ENCODE results near the gene MIS18BP1.
"Not testable (repeated sequence)": the region's sequence is repeated elsewhere in the genome, so short reads cannot be mapped to it uniquely, and the experiment has no call there.

The MIS18BP1 gene

DNA sequence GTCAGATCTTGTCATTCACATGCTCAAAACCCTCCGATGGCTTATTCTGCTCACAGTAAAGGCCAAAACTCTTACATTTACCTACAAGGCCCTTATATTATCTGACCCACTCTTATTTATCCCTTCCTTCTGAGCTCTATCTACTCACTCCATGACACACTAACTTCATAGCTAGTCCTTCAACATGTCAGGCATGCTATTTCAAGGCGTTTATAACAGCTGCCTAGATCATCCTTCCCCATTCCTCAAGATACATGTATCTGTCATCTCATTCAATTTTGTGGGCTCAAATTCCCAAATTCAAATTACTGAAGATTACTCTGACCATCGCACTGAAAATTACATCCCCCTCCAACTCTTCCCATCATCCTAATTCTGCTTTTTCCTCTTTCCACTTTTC is 6.9 kb downstream of the MIS18BP1 start:
- DNase-seq (ENCODE audit: low read depth, low spot score) = no peak

DNA sequence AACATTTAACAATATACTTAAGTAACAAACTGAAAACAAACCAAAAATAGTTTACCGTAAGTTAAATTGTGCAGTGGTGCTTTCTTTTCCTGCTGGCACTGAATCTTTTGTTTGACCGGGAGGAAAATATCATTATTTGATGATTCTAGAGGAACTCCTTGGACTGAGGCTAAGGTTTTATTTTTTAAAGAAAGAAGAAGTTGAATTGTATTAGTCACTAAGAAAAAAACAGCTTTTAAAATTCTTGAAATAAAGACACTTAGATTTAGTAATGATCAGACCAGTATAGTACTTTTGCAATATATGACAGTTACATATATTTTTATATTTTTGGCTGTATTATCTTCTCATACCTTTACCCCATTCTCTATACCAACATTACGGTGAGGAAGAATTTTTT is 10.3 kb downstream of the MIS18BP1 start:
- DNase-seq (ENCODE audit: low read depth, low spot score) = no peak

DNA sequence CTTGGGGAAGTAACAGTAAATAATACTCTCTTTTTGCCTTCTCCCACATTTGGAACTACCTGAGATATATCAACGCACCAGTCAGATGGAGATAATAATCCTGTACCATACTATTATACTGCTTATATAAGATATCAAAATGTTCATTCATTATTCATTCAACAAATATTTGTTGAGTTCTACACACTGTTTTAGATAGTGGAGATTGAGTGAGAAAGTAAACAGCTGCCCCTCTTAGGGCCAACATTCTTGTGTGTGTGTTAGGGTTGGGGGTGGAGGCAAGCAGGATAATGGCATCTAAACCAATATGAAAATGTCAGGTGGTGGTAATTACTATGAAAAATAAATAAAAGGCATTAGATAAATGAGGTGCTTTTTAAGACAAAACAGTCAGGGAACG is 14.0 kb downstream of the MIS18BP1 start:
- no peak for DNase-seq (ENCODE audit: low read depth, low spot score)

- no peak for DNase-seq (ENCODE audit: low read depth, low spot score)
These were observed 25.4 kb downstream of the MIS18BP1 start for GRCh38 chr14:45227566-45227965.

DNA sequence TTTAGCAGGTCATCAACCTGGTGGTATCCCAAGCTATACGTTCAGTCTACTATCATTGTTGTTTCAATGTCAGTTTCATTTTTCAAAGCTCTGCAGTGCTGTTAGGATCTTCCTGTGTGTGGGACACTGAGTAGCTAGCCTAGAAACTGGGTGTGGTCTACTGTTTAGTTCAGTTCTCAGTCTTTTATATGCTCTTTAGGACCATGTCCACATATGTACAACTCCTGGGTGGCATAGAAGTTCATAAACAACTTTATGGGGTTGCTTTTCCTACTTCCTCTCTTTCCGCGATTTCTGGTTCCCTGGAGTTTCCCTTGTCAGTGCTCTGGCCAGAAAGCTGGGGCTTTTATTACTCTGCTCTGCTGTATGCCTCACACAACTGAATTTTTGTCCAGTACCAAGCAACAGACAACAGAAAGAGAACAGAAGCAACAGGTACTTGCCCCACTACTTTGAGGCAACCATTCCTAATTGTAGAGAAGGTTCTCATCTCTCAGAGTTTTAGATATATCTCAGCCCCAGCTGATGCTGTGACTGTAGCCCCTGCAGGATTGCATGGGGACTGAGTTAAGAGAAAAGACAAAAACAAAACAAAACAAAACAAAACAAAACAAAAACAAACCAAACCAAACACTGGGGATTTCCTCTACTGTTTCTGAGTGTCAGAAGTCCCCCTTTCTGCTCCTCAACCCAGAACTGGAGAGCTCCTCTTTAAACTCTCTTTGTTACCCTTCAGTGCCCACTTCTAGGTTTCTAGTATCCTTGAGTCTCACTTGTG is 30.3 kb downstream of the MIS18BP1 start:
- no peak for DNase-seq (ENCODE audit: low read depth, low spot score)

GRCh38 chr14:45214341-45214740 is 38.7 kb downstream of the MIS18BP1 start:
- not testable (repeated sequence) for DNase-seq (ENCODE audit: low read depth, low spot score)

- not testable (repeated sequence) for DNase-seq (ENCODE audit: low read depth, low spot score)
These were observed 39.3 kb downstream of the MIS18BP1 start for GRCh38 chr14:45213716-45214115.

DNA sequence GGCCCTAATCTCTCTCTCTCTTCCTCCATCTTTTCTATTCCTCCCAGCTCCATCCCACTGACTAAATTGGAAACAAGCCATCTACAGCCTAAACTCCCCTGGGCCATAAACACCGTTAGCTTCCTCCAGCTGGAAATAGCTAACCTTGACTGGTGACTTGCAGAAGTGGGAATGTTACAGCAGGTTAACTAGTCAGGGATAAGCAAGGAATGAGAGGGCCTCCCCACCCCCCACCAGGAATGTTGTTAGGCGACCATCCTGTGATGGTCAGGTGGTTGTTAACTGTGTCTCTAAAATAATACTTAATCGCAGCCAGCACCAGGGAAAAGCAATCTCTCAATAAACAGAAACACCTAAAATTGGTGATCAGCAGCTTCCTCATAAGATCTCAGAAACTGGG is 40.8 kb downstream of the MIS18BP1 start:
- no peak for DNase-seq (ENCODE audit: low read depth, low spot score)

- DNase-seq (ENCODE audit: low read depth, low spot score) = peak; percentile 38
These were observed 41.7 kb downstream of the MIS18BP1 start for GRCh38 chr14:45211295-45211694.

GRCh38 chr14:45210159-45210558 is 42.8 kb downstream of the MIS18BP1 start:
- DNase-seq (ENCODE audit: low read depth, low spot score) = no peak

DNA sequence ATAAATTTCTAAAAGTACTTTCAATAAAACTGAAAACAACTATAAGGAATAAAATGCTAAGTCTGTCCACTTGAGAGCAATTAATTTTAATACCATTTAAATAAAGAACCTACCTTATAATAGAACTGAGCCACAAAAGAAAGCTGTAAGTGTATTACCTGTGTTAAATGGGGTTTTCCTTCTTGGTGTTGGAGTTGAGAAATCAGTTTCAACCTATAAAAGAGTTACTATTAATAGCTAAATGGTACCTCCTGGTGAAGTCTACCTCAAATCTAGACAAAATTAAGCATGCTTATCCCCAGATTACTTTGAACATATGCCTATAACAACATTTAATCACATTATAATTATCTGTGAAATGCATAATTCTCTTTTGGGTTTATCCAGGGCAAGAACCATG is 48.8 kb downstream of the MIS18BP1 start:
- no peak for DNase-seq (ENCODE audit: low read depth, low spot score)

DNA sequence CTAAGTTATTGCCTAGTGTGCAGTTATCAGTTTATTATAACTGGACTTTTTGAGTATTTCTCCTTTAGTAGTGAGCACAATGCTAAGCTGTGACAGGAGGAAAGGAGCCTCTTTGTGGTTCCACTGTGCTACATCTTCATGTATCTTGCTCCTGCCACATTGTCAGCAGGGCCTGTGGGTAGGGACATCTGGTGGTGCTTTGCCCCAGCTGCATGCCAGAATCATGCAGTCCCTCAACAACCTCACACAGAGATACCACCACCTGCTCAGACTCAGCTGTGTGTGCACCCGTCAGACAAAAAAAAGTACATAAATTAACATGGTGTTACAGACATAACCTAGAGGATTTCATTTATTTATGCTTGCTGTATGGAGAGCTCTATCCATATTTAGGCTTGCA is 51.1 kb downstream of the MIS18BP1 start:
- peak; percentile 13 for DNase-seq (ENCODE audit: low read depth, low spot score)

DNA sequence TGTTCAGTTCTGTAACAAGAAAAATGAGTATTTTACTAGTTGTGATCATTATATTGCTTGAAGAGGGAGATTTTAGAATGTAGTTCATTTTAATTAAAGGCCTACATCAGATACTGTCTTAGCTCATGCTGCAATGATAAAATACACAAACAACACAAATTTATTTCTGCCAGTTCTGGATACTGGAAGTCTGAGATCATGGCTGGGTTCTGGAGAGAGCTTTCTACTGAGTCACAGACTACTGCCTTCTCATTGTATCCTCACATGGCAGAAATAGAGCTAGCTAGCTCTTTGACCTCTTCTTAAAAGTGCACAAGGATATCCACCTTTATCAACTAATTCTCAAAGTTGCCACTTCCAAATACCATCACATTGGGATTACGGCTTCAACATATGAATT is 53.8 kb downstream of the MIS18BP1 start:
- DNase-seq (ENCODE audit: low read depth, low spot score) = peak; percentile 76

- DNase-seq (ENCODE audit: low read depth, low spot score) = peak; percentile 91
These were observed 54.5 kb downstream of the MIS18BP1 start for GRCh38 chr14:45198551-45198950.

DNA sequence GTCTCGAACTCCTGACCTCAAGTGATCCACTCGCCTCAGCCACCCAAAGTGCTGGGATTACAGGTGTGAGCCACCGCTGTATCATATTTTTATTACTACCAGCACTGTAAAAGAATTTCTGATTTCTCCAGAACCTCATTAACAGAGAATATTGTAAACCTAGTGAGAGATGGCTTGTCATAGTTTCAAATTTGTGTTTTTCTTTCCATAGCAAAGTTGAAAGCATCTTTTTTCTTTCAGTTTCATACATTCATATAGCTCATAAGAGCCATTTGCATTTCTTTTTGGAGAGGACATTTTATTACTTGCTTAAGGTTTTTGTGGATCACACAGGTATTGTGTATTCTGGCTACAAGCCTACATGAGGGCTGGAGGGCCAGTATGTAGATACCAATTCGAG is 58.0 kb downstream of the MIS18BP1 start:
- DNase-seq (ENCODE audit: low read depth, low spot score) = no peak

DNA sequence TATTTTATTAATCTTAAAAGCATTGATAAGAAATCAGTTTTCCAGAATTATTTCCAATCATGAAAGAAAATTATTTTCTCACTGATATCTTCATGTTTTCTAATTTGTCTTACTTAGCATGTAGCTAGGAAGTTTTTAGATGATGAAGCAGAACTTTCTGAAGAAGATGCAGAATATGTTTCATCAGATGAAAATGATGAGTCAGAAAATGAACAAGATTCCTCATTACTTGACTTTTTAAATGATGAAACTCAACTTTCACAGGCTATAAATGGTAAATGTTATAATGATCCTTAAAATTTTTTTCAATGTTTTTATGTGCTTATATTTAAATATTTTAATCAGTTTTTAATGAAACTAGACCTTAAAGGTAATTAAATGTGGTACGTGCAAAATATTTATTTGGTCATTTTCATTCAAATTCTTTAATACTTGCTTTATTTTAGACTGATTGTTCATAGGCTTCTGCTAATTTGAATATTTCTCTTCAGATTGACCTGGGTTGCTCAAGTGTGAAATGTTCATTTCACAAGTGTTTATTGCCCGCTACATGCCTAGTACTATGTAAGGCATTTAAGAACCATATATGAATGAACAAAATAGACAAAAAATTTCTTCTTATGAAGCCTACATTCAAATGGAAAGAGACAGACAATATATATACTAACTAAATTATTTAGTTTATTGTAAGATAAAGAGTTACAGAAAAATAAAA is 67.7 kb downstream of the MIS18BP1 start:
- no peak for DNase-seq (ENCODE audit: low read depth, low spot score)

GRCh38 chr14:45181806-45182205 is 71.2 kb downstream of the MIS18BP1 start:
- DNase-seq (ENCODE audit: low read depth, low spot score) = no peak

GRCh38 chr14:45181329-45181728 is 71.7 kb downstream of the MIS18BP1 start:
- peak; percentile 19 for DNase-seq (ENCODE audit: low read depth, low spot score)

DNA sequence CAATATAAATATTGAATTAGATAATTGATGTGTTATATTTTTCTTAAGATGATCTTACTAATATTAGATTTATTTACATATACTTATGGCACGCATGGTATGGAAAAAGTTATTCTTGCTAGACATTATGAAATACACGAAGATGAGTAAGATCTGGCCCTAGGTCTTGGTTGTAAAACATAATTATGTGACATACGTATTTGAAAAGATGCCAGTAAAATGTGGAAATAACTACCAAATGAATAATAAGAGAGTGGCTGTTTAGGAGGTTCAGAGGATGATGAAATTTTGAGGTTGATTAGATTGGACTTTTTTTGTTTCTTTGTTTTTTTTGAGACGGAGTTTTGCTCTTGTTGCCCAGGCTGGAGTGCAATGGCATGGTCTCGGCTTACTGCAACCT is 75.9 kb downstream of the MIS18BP1 start:
- no peak for DNase-seq (ENCODE audit: low read depth, low spot score)

DNA sequence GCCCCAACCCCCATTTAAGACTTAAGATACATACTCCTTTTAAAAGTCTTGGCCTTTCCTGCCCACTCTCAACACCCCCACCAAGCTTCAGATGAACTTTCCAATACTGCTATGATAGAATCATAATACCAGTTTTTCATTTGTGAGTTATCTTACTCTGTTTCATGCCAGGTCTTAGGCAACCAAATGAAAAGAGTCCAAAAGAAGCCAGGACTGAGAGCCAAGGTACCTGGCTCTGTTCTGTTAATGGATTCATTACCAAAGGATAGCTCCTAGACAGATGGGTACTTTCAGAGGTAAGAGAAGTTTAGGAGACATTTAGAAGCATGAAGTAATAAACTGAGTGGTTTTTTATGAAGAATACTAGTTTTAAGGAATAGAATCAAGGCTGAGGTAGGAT is 83.1 kb downstream of the MIS18BP1 start:
- no peak for DNase-seq (ENCODE audit: low read depth, low spot score)

GRCh38 chr14:45156067-45156466 is 96.9 kb downstream of the MIS18BP1 start:
- DNase-seq (ENCODE audit: low read depth, low spot score) = peak; percentile 10

All from astrocyte of the hippocampus (primary cell).